RWPE2 (cell line): ENCODE data around the gene B9D2.

ENCODE experiments used
- ATAC-seq: fragments of 200-7000 bp; cut with Tn5 transposase; 3 replicates; pipeline ENCODE4 v1.9.1; 2021; ENCODE audit warnings: low read depth
- DNase-seq: peaks from one replicate; pipeline ENCODE4 v3.0.0-alpha.2; 2020; ENCODE audit warnings: low spot score
- H3K27ac ChIP-seq: fragments of 450-650 bp; 2 replicates; pipeline ENCODE4 v1.5.1; 2017; ENCODE audit warnings: mild to moderate bottlenecking; ENCODE audit not compliant: poor library complexity, severe bottlenecking
- H3K27me3 ChIP-seq: fragments of 250-450 bp; sonication (Bioruptor Pico); 2 replicates; pipeline ENCODE4 v1.5.1; 2021; ENCODE audit warnings: mild to moderate bottlenecking, moderate library complexity; ENCODE audit not compliant: insufficient read depth, poor library complexity, severe bottlenecking
- H3K36me3 ChIP-seq: fragments of 250-450 bp; sonication (Bioruptor Pico); 2 replicates; pipeline ENCODE4 v1.5.1; 2020; ENCODE audit warnings: low read depth, mild to moderate bottlenecking, moderate library complexity
- H3K4me1 ChIP-seq: fragments of 250-450 bp; sonication (Bioruptor Pico); 2 replicates; pipeline ENCODE4 v1.5.1; 2021; ENCODE audit warnings: mild to moderate bottlenecking, moderate library complexity; ENCODE audit not compliant: insufficient read depth, poor library complexity, severe bottlenecking
- H3K4me3 ChIP-seq: fragments of 250-450 bp; sonication (Bioruptor Pico); 2 replicates; pipeline ENCODE4 v1.5.1; 2021; ENCODE audit warnings: mild to moderate bottlenecking, moderate library complexity; ENCODE audit not compliant: severe bottlenecking
- H3K9me3 ChIP-seq: fragments of 250-450 bp; sonication (Bioruptor Pico); 2 replicates; pipeline ENCODE4 v1.5.1; 2021; ENCODE audit warnings: mild to moderate bottlenecking, moderate library complexity; ENCODE audit not compliant: severe bottlenecking
- TF ChIP-seq, protein P1 (sequence below): fragments of 450-650 bp; IDR thresholded peaks from one replicate; pipeline ENCODE4 v1.5.1; 2017; ENCODE audit warnings: mild to moderate bottlenecking, moderate library complexity; ENCODE audit not compliant: poor library complexity, severe bottlenecking

The B9D2 gene

DNA sequence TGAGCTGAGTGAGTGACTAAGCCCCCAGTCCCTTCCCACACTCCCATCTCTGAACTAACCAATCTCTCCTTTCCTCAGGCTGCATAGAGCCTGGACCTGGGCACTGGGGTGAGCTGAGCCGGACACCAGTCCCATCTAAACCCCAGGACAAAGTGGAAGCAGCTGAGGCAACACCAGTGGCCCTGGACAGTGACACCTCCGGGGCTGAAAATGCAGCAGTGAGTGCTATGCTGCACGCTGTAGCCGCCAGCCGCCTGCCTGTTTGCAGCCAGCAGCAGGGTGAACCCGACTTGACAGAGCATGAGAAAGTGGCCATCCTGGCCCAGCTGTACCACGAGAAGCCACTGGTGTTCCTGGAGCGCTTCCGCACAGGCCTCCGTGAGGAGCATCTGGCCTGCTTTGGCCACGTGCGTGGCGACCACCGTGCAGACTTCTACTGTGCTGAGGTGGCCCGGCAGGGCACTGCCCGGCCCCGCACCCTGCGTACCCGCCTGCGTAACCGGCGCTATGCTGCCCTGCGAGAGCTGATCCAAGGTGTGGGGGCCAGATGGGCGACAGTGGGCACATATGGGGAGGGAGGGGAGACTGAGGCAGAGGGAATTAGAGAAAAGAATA lies 47.5 kb downstream of the B9D2 start:
- ATAC-seq (no peak), DNase-seq (no peak)
- no peak overlapping the region for H3K27ac ChIP-seq
- H3K4me3 ChIP-seq: no peak overlapping the region
- peaks cover 60% of the 10 kb centered on the region for H3K36me3 ChIP-seq
- H3K27me3 ChIP-seq: no peaks in the 10 kb centered on the region
- TF ChIP-seq, protein P1, sequence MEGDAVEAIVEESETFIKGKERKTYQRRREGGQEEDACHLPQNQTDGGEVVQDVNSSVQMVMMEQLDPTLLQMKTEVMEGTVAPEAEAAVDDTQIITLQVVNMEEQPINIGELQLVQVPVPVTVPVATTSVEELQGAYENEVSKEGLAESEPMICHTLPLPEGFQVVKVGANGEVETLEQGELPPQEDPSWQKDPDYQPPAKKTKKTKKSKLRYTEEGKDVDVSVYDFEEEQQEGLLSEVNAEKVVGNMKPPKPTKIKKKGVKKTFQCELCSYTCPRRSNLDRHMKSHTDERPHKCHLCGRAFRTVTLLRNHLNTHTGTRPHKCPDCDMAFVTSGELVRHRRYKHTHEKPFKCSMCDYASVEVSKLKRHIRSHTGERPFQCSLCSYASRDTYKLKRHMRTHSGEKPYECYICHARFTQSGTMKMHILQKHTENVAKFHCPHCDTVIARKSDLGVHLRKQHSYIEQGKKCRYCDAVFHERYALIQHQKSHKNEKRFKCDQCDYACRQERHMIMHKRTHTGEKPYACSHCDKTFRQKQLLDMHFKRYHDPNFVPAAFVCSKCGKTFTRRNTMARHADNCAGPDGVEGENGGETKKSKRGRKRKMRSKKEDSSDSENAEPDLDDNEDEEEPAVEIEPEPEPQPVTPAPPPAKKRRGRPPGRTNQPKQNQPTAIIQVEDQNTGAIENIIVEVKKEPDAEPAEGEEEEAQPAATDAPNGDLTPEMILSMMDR: no peak
- H3K4me1 ChIP-seq: no peaks in the 10 kb centered on the region
- H3K9me3 ChIP-seq: no peaks in the 10 kb centered on the region

GRCh38 chr19:41311613-41312012 lies 52.3 kb downstream of the B9D2 start:
- TF ChIP-seq, protein P1: no peak
- Histone ChIP-seq H3K9me3 (no peaks in the 10 kb centered on the region), H3K36me3 (peaks cover 45% of the 10 kb centered on the region), H3K4me3 (no peak overlapping the region), H3K27ac (no peak overlapping the region), H3K27me3 (no peaks in the 10 kb centered on the region), H3K4me1 (peaks cover 10% of the 10 kb centered on the region)
- no peak for ATAC-seq
- DNase-seq: no peak

DNA sequence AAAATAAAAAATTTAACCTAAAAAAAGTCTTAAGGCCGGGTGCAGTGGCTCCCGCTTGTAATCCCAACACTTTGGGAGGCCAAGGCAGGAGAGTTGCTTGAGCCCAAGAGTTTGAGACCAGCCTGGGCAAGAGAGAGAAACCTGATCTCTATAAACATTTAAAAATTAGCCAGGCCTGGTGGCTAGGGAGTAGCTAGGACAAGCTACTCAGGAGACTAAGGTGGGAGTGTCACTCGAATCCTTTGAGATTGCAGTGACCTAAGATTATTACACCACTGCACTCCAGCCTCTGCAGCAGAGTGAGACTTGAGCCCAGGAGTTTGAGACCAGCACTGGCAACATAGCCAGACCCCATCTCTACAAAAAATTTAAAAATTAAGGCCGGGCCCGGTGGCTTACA lies 52.9 kb downstream of the B9D2 start:
- no peak for ATAC-seq
- H3K27ac ChIP-seq: peak overlapping the region; percentile 79
- no peaks in the 10 kb centered on the region for H3K27me3 ChIP-seq
- no peak for DNase-seq
- peaks cover 45% of the 10 kb centered on the region for H3K36me3 ChIP-seq
- TF ChIP-seq, protein P1: no peak
- H3K4me1 ChIP-seq: peaks cover 10% of the 10 kb centered on the region
- no peaks in the 10 kb centered on the region for H3K9me3 ChIP-seq
- H3K4me3 ChIP-seq: peak overlapping the region; percentile 98

DNA sequence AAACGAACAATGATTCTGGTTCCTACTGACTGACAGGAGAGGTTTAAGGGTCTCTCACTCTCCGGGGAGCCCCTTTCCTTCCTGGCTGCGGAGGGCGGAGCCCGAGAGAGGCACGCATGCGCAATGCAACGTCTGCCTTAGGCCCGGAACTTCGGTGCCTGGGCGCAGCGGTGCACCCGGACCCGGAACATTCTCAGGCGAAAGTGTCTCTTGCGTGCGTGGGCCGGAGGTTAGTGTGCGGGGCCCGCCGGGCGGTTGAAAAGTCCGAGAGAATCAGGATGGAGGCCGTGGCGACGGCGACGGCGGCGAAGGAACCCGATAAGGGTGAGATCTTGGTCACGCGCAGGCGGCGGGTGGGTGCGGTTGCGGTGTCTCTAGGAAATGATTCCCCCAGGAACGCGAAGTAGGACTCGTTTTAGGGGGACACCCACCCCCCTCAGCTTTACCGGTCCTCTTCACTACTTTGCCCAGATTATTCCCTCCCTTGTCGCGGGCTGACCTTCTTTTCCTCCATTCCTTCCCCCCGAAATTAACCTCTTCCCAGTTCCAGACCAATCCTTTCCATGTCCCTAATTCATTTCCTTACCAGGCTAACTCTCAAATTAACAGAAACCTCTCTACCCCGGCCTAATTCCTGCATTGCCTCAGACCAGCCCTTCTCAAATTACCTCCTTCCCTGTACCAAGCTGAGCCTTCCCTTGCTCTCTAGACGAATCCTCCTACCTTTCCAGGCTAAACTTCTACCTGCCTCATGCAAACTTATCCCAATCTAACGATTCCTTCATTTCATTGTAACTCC lies 53.7 kb downstream of the B9D2 start, which contains the start of gene CCDC97:
TSS of gene CCDC97 (plus strand) at position 140 of the 799 bp plus-strand sequence. CDS start at position 279, 139 bp downstream.
- DNase-seq: peak; percentile 78
- ATAC-seq: peak; percentile 66
- Histone ChIP-seq H3K36me3 (peaks cover 47% of the 10 kb centered on the region), H3K4me3 (peak within 1 kb of the TSS; percentile 98), H3K4me1 (peaks cover 10% of the 10 kb centered on the region), H3K27me3 (no peaks in the 10 kb centered on the region), H3K9me3 (no peaks in the 10 kb centered on the region), H3K27ac (peak within 1 kb of the TSS; percentile 79)
- TF ChIP-seq, protein P1: no peak
